Stimulated activated CD4-positive, alpha-beta T cell treated with anti-CD3 and anti-CD28 coated beads, Interleukin-2, amount 100 ng/mL, for 48 hours (primary cell): ENCODE data around the gene KIF27.
"Not testable (repeated sequence)": the region's sequence is repeated elsewhere in the genome, so short reads cannot be mapped to it uniquely, and the experiment has no call there.

Experiments used
- DNase-seq, 2 donors: peaks; one replicate each; pipeline ENCODE4 v3.0.0-alpha.2; 2020

The KIF27 gene

GRCh38 chr9:83920927-83921707 is at the start of gene KIF27:
TSS of gene KIF27 (minus strand) at chr9:83921432. CDS start at chr9:83915591, 5,841 bp downstream.
- peak; percentile 97 to 98 for DNase-seq

GRCh38 chr9:83969602-83970001 is 48.4 kb upstream of the KIF27 start:
- DNase-seq, result no peak

- no peak for DNase-seq
These were observed 45.8 kb upstream of the KIF27 start for GRCh38 chr9:83967073-83967472.

GRCh38 chr9:83966209-83966582 is 45.0 kb upstream of the KIF27 start:
- DNase-seq, result no peak

- DNase-seq, result no peak
These were observed 44.3 kb upstream of the KIF27 start for GRCh38 chr9:83965350-83966208.

- DNase-seq, result no peak
These were observed 43.7 kb upstream of the KIF27 start for GRCh38 chr9:83964973-83965349.

- DNase-seq, result no peak
These were observed 40.9 kb upstream of the KIF27 start for GRCh38 chr9:83962165-83962564.

- no peak for DNase-seq
These were observed 39.8 kb upstream of the KIF27 start for GRCh38 chr9:83960991-83961390.

- DNase-seq, result no peak
These were observed 37.8 kb upstream of the KIF27 start for GRCh38 chr9:83959061-83959460.

- no peak for DNase-seq
These were observed 35.9 kb upstream of the KIF27 start for GRCh38 chr9:83957248-83957513.

- DNase-seq, result peak; percentile 54 to 58
These were observed 35.4 kb upstream of the KIF27 start for GRCh38 chr9:83956436-83957247.

- DNase-seq, result peak; percentile 19 to 38
These were observed 34.8 kb upstream of the KIF27 start for GRCh38 chr9:83956086-83956435.

- DNase-seq, result not testable (repeated sequence)
These were observed 26.9 kb upstream of the KIF27 start for GRCh38 chr9:83948096-83948495.

- DNase-seq, result no peak
These were observed 19.5 kb upstream of the KIF27 start for GRCh38 chr9:83940590-83941303.

GRCh38 chr9:83937861-83938455 is 16.7 kb upstream of the KIF27 start:
- peak; percentile 8 to 9 for DNase-seq

- DNase-seq, result no peak
These were observed 15.3 kb upstream of the KIF27 start for GRCh38 chr9:83936523-83936922.

GRCh38 chr9:83935276-83935935 is 14.2 kb upstream of the KIF27 start:
- no peak for DNase-seq

- DNase-seq, result no peak
These were observed 13.5 kb upstream of the KIF27 start for GRCh38 chr9:83934569-83935275.

GRCh38 chr9:83933790-83934189 is 12.6 kb upstream of the KIF27 start:
- DNase-seq, result no peak

GRCh38 chr9:83932851-83933250 is 11.6 kb upstream of the KIF27 start:
- DNase-seq, result no peak

GRCh38 chr9:83932011-83932410 is 10.8 kb upstream of the KIF27 start:
- DNase-seq, result no peak
